Pons (tissue), 1 donor: Measurements from ENCODE around the gene MS4A18.

ENCODE experiments used
- DNase-seq: peaks from one replicate; pipeline ENCODE4 v3.0.0-alpha.2; 2016; ENCODE audit warnings: low spot score

MS4A18 gene

DNA sequence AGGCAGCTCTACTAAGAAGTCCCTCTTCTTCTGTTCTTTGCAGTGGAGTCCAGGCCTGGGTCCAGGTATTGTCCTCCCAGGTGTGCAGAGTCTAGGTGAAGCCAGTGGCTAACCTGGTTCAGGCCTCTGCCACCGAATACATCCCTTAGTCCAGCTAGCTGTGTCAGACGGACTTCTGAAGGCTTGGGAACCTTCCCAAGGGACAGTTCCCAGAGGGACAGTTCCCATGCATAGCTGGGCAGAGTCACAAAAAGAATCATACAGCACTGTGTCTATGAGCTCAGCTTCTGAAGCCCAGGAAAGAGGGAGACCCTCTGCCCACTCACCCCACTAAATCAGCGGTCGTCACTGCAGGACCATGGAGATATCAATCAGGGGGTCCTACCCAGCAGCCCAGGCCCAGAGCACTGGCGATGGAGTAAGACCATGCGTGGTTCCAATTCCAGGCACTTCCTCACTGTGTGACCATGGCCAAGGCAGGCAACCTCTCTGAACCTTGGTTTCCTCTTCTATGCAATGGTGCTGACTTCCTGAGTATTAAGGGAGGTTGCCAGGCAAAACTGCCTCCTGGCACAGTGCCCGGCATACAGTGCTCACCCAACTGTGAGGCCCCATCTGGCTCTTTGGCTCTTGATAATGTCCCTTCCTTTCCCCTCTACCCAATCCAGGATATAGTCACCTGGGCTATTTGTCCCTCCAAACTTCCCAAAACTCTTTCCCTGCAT lies 64.0 kb downstream of the MS4A18 start:
- DNase-seq: no peak

GRCh38 chr11:60790726-60791125 lies 66.2 kb downstream of the MS4A18 start:
- no peak for DNase-seq

GRCh38 chr11:60791153-60791933 lies 66.8 kb downstream of the MS4A18 start:
- DNase-seq: no peak

DNA sequence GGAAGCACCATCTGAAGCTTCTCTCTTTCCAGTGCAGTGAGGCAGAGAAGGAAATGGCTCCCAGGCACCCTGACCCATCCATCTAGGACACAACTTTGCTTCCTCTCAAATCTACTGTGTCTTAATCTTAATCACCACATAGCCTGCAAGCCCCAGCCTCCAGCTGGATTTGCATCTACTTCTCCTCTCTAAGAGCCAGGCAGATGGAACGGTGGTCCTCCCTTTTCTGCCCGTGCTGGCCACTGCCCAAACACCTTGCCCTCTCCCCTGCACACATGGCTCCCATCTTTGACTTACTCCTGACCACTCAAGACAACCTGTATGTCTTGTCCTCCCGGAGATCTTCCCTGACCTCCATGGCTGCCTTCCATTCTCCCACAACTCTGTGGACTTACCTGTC lies 68.0 kb downstream of the MS4A18 start:
- DNase-seq: no peak
